ENCODE results near the gene CLIC4.

CLIC4 gene

DNA sequence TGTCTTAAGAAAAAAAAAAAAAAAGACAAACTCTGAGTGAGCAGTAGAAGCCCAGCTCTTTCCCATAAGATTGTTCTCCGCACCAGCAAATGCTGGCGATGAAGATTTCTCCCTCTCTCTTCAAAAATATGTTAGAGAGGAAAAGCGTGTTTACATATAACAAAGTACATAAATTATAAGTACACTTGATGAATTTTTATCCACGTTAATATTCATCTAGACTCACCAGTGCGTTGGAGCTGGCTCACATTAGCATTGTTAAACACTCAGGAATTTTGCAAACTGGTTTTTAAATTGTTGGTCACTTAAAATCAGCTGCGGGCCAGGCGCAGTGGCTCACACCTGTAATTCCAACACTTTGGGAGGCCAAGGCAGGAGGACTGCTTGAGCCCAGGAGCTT lies 128.8 kb downstream of the CLIC4 start:
- Mint-ChIP-seq H3K9me3 (no peaks in the 10 kb centered on the region), H3K36me3 (ENCODE audit: low read depth) (no peaks in the 10 kb centered on the region), H3K4me1 (no peaks in the 10 kb centered on the region), H3K4me3 (no peak overlapping the region), H3K27me3 (ENCODE audit: low read depth, poor library complexity) (peaks cover 33% of the 10 kb centered on the region), H3K27ac (no peak overlapping the region)
- TF ChIP-seq, protein P1, sequence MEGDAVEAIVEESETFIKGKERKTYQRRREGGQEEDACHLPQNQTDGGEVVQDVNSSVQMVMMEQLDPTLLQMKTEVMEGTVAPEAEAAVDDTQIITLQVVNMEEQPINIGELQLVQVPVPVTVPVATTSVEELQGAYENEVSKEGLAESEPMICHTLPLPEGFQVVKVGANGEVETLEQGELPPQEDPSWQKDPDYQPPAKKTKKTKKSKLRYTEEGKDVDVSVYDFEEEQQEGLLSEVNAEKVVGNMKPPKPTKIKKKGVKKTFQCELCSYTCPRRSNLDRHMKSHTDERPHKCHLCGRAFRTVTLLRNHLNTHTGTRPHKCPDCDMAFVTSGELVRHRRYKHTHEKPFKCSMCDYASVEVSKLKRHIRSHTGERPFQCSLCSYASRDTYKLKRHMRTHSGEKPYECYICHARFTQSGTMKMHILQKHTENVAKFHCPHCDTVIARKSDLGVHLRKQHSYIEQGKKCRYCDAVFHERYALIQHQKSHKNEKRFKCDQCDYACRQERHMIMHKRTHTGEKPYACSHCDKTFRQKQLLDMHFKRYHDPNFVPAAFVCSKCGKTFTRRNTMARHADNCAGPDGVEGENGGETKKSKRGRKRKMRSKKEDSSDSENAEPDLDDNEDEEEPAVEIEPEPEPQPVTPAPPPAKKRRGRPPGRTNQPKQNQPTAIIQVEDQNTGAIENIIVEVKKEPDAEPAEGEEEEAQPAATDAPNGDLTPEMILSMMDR (IDR thresholded peaks at IDR 0.05): no peak
- no peak for DNase-seq

DNA sequence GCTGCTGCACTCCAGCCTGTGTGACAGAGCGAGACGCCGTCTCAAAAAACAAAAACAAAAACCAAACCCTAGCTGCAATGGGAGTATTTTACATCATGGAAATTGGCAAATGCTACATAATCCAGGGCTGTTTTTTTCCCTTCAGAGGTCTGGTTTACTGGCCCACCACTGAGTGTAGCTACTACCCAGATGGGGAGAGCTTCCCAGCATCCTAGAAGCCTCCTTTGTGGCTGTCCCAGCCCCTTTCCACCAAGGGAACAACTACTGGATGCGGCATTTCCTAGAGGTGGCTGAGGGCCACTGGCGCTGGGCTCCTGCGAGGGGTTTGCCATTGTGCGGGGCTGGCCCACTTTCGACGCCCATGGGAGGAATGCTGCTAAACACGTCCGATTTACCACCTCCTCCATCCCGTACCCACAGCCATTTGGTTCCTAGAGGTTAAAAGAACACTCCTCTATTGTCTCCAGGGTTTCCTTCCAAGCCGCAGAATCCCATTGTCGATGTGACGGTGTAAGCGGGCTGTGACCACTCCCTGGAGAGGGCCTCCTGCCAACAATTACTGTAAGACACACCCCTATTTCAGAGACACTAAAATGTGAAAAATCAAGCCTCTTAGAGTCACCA lies 129.5 kb downstream of the CLIC4 start:
- Mint-ChIP-seq H3K9me3 (no peaks in the 10 kb centered on the region), H3K27me3 (ENCODE audit: low read depth, poor library complexity) (peaks cover 34% of the 10 kb centered on the region), H3K36me3 (ENCODE audit: low read depth) (no peaks in the 10 kb centered on the region), H3K4me1 (no peaks in the 10 kb centered on the region), H3K4me3 (no peak overlapping the region), H3K27ac (no peak overlapping the region)
- DNase-seq: no peak
- TF ChIP-seq, protein P1 (IDR thresholded peaks at IDR 0.05): no peak

DNA sequence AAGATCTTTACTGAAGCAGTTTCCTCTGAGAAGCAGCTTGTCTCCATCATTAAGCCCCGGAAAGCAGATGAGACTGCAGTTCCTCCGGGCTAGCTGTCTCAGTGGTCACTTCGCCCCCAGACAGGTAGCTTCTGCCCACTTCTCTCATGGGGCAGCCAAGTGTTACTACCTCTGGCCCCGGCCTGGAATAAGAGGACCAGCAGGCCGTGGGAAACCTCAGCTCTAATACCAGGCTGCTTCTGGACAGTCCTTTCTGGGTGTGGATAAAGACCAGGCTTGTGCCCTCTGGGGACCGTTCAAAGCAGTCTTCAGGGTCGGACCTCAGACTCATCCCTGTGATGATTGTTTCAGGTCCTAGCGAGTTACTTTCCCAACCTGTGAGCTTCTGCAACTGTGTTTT lies 130.0 kb downstream of the CLIC4 start:
- Mint-ChIP-seq H3K4me3 (no peak overlapping the region), H3K27me3 (ENCODE audit: low read depth, poor library complexity) (peaks cover 37% of the 10 kb centered on the region), H3K4me1 (no peaks in the 10 kb centered on the region), H3K9me3 (no peaks in the 10 kb centered on the region), H3K36me3 (ENCODE audit: low read depth) (no peaks in the 10 kb centered on the region), H3K27ac (no peak overlapping the region)
- no peak for DNase-seq
- TF ChIP-seq, protein P1 (IDR thresholded peaks at IDR 0.05): no peak

DNA sequence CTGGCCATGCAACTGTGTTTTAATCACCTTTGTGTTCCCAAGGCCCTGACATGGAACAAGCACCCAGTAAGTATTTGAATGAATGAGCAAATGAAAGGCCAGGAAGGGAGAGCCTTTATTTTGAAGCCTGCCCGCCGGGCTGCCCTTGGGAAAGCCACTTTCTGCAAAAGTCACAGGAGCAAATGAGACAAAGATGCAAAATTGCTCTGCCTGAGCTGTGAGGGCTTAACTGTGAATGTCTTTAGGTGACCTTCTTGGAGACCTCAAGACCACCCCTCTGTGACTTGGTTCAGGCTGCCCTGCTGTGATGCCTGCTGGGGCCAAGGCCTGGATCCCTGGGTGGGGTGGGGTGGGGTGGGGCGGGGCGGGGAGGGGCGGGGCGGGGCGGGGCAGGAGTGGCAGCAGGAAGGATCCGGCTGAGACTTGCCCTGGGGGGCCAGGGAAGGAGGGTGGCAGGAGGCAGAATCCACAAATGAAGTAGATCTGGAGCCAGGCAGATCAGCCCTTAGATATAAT lies 130.8 kb downstream of the CLIC4 start:
- Mint-ChIP-seq H3K36me3 (ENCODE audit: low read depth) (no peaks in the 10 kb centered on the region), H3K4me1 (no peaks in the 10 kb centered on the region), H3K4me3 (no peak overlapping the region), H3K9me3 (peaks cover 5% of the 10 kb centered on the region), H3K27me3 (ENCODE audit: low read depth, poor library complexity) (peaks cover 42% of the 10 kb centered on the region), H3K27ac (no peak overlapping the region)
- TF ChIP-seq, protein P1 (IDR thresholded peaks at IDR 0.05): no peak
- DNase-seq: no peak

DNA sequence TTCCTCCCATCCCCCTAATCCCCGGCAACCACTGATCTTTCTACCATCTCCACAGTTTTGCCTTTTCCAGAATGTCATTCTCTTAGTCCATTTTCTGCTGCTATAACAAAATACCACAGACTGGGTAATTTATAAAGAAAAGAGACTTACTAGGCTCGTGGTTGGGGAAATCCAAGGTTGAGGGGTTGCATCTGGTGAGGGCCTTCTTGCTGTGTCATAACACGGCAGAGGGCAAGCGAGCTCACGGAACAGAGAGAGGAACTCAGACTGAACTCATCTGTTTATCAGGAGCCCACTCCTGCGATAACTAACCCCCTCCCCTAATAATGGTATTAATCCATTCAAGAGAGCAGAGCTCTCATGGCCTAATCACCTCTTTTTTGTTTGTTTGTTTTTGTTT lies 132.8 kb downstream of the CLIC4 start:
- no peak overlapping the region for H3K4me3 Mint-ChIP-seq
- TF ChIP-seq, protein P1 (IDR thresholded peaks at IDR 0.05): no peak
- no peaks in the 10 kb centered on the region for H3K4me1 Mint-ChIP-seq
- peaks cover 17% of the 10 kb centered on the region for H3K9me3 Mint-ChIP-seq
- no peak for DNase-seq
- peaks cover 50% of the 10 kb centered on the region for H3K27me3 Mint-ChIP-seq (ENCODE audit: low read depth, poor library complexity)
- no peaks in the 10 kb centered on the region for H3K36me3 Mint-ChIP-seq (ENCODE audit: low read depth)
- H3K27ac Mint-ChIP-seq: no peak overlapping the region
